Measurements from ENCODE around the gene C2CD3.
"Not testable (repeated sequence)": the region's sequence is repeated elsewhere in the genome, so short reads cannot be mapped to it uniquely, and the experiment has no call there.

C2CD3 gene

GRCh38 chr11:74084796-74085541 is 85.8 kb downstream of the C2CD3 start:
- no peaks in the 10 kb centered on the region for H3K9me3 Mint-ChIP-seq
- no peak overlapping the region for H3K27ac Mint-ChIP-seq
- H3K27me3 Mint-ChIP-seq = no peaks in the 10 kb centered on the region
- no peak for DNase-seq
- no peak overlapping the region for H3K4me3 Mint-ChIP-seq
- no peak for ATAC-seq (replicated peaks)
- H3K36me3 Mint-ChIP-seq (ENCODE audit: insufficient read depth) = peaks cover 32% of the 10 kb centered on the region
- H3K4me1 Mint-ChIP-seq (ENCODE audit: low read depth in 2 of 2) = no peaks in the 10 kb centered on the region

- not testable (repeated sequence) for DNase-seq; H3K9me3 Mint-ChIP-seq; H3K27me3 Mint-ChIP-seq; H3K4me1 Mint-ChIP-seq (ENCODE audit: low read depth in 2 of 2); ATAC-seq (replicated peaks); H3K4me3 Mint-ChIP-seq; H3K27ac Mint-ChIP-seq
- H3K36me3 Mint-ChIP-seq (ENCODE audit: insufficient read depth) = peaks cover 32% of the 10 kb centered on the region
Observed at GRCh38 chr11:74083927-74084326, 86.9 kb downstream of the C2CD3 start.

- Mint-ChIP-seq H3K27ac (no peak overlapping the region), H3K9me3 (no peaks in the 10 kb centered on the region), H3K4me3 (no peak overlapping the region), H3K36me3 (ENCODE audit: insufficient read depth) (peaks cover 24% of the 10 kb centered on the region), H3K27me3 (no peaks in the 10 kb centered on the region), H3K4me1 (ENCODE audit: low read depth in 2 of 2) (peaks cover 0 to 2% of the 10 kb centered on the region in 2 donors)
- ATAC-seq (replicated peaks) (no peak), DNase-seq (no peak)
Observed at GRCh38 chr11:74081428-74081827, 89.4 kb downstream of the C2CD3 start.

- Mint-ChIP-seq H3K4me3 (no peak overlapping the region), H3K36me3 (ENCODE audit: insufficient read depth) (peaks cover 25% of the 10 kb centered on the region), H3K9me3 (no peaks in the 10 kb centered on the region), H3K27ac (peak overlapping the region in 1 of 2 donors; percentile 15), H3K4me1 (ENCODE audit: low read depth in 2 of 2) (peaks cover 3 to 5% of the 10 kb centered on the region in 2 donors), H3K27me3 (no peaks in the 10 kb centered on the region)
- no peak for ATAC-seq (replicated peaks)
- DNase-seq = no peak
Observed at GRCh38 chr11:74077193-74077592, 93.6 kb downstream of the C2CD3 start.

GRCh38 chr11:74072721-74073120 is 98.1 kb downstream of the C2CD3 start:
- H3K36me3 Mint-ChIP-seq (ENCODE audit: insufficient read depth) = peaks cover 25% of the 10 kb centered on the region
- H3K9me3 Mint-ChIP-seq = no peaks in the 10 kb centered on the region
- H3K27ac Mint-ChIP-seq = no peak overlapping the region
- ATAC-seq (replicated peaks) = no peak
- peaks cover 3 to 4% of the 10 kb centered on the region in 2 donors for H3K4me1 Mint-ChIP-seq (ENCODE audit: low read depth in 2 of 2)
- no peak overlapping the region for H3K4me3 Mint-ChIP-seq
- DNase-seq = no peak
- H3K27me3 Mint-ChIP-seq = no peaks in the 10 kb centered on the region

GRCh38 chr11:74072286-74072685 is 98.5 kb downstream of the C2CD3 start:
- no peaks in the 10 kb centered on the region for H3K9me3 Mint-ChIP-seq
- ATAC-seq (replicated peaks) (no peak), DNase-seq (no peak)
- H3K27ac Mint-ChIP-seq = no peak overlapping the region
- no peaks in the 10 kb centered on the region for H3K27me3 Mint-ChIP-seq
- peaks cover 24% of the 10 kb centered on the region for H3K36me3 Mint-ChIP-seq (ENCODE audit: insufficient read depth)
- no peak overlapping the region for H3K4me3 Mint-ChIP-seq
- H3K4me1 Mint-ChIP-seq (ENCODE audit: low read depth in 2 of 2) = peaks cover 3 to 4% of the 10 kb centered on the region in 2 donors

- Mint-ChIP-seq H3K27me3 (no peaks in the 10 kb centered on the region), H3K4me1 (ENCODE audit: low read depth in 2 of 2) (peaks cover 3 to 4% of the 10 kb centered on the region in 2 donors), H3K27ac (peak overlapping the region in 1 of 2 donors; percentile 27), H3K4me3 (no peak overlapping the region), H3K36me3 (ENCODE audit: insufficient read depth) (peaks cover 24% of the 10 kb centered on the region), H3K9me3 (no peaks in the 10 kb centered on the region)
- no peak for ATAC-seq (replicated peaks)
- no peak for DNase-seq
Observed at GRCh38 chr11:74070723-74071492, 99.9 kb downstream of the C2CD3 start.

- H3K36me3 Mint-ChIP-seq (ENCODE audit: insufficient read depth) = peaks cover 23% of the 10 kb centered on the region
- no peak for DNase-seq
- H3K4me1 Mint-ChIP-seq (ENCODE audit: low read depth in 2 of 2) = peaks cover 2 to 3% of the 10 kb centered on the region in 2 donors
- H3K27ac Mint-ChIP-seq = no peak overlapping the region
- no peaks in the 10 kb centered on the region for H3K27me3 Mint-ChIP-seq
- H3K4me3 Mint-ChIP-seq = no peak overlapping the region
- no peak for ATAC-seq (replicated peaks)
- no peaks in the 10 kb centered on the region for H3K9me3 Mint-ChIP-seq
Observed at GRCh38 chr11:74069146-74070046, 101.4 kb downstream of the C2CD3 start.

GRCh38 chr11:74066663-74067062 is 104.1 kb downstream of the C2CD3 start:
- not testable (repeated sequence) for ATAC-seq (replicated peaks); H3K9me3 Mint-ChIP-seq; H3K36me3 Mint-ChIP-seq (ENCODE audit: insufficient read depth); H3K27me3 Mint-ChIP-seq; DNase-seq; H3K4me1 Mint-ChIP-seq (ENCODE audit: low read depth in 2 of 2); H3K4me3 Mint-ChIP-seq
- peak overlapping the region; percentile 1 to 64 for H3K27ac Mint-ChIP-seq

- not testable (repeated sequence) for ATAC-seq (replicated peaks); H3K36me3 Mint-ChIP-seq (ENCODE audit: insufficient read depth); H3K4me3 Mint-ChIP-seq; H3K27me3 Mint-ChIP-seq; DNase-seq; H3K4me1 Mint-ChIP-seq (ENCODE audit: low read depth in 2 of 2); H3K9me3 Mint-ChIP-seq
- H3K27ac Mint-ChIP-seq = peak overlapping the region in 1 of 2 donors; percentile 71
Observed at GRCh38 chr11:74065534-74065933, 105.3 kb downstream of the C2CD3 start.

GRCh38 chr11:74063628-74064027 is 107.2 kb downstream of the C2CD3 start:
- not testable (repeated sequence) for H3K27me3 Mint-ChIP-seq; H3K4me1 Mint-ChIP-seq (ENCODE audit: low read depth in 2 of 2); H3K36me3 Mint-ChIP-seq (ENCODE audit: insufficient read depth); H3K27ac Mint-ChIP-seq; ATAC-seq (replicated peaks); H3K9me3 Mint-ChIP-seq; DNase-seq; H3K4me3 Mint-ChIP-seq

- not testable (repeated sequence) for DNase-seq; H3K9me3 Mint-ChIP-seq; H3K27me3 Mint-ChIP-seq; H3K36me3 Mint-ChIP-seq (ENCODE audit: insufficient read depth); ATAC-seq (replicated peaks); H3K4me3 Mint-ChIP-seq; H3K4me1 Mint-ChIP-seq (ENCODE audit: low read depth in 2 of 2); H3K27ac Mint-ChIP-seq
Observed at GRCh38 chr11:74061599-74061998, 109.2 kb downstream of the C2CD3 start.

All from effector memory CD8-positive, alpha-beta T cell (primary cell).